WTC11 (cell line): ENCODE results near the gene C1S. TPM values are rescaled to one million over a fixed set of nuclear protein-coding genes. Genes with fewer than 3 reads are reported as not detected.

ENCODE experiments used
- ATAC-seq: fragments of 200-7000 bp; cut with Tn5 transposase; 2 replicates; pipeline ENCODE4 v1.10.0; 2021; ENCODE audit warnings: mild to moderate bottlenecking, moderate library complexity
- CTCF ChIA-PET: fragments of 300-600 bp; sonication (Branson Sonifier 250); formaldehyde crosslinking; loops from one replicate; lab custom pipeline; 2021; ENCODE audit warnings: antibody characterized with exemption; lab: Charles Lee
- POLR2A ChIA-PET: fragments of 350-600 bp; sonication (Branson Sonifier 250); formaldehyde crosslinking; loops from one replicate; lab custom pipeline; 2021; ENCODE audit warnings: antibody characterized with exemption; lab: Charles Lee
- DNase-seq: peaks from one replicate; pipeline ENCODE4 v3.0.0; 2021; ENCODE audit warnings: low spot score
- H3K27ac Mint-ChIP-seq: 2 replicates; pipeline ENCODE4 v1.8.0; 2021; ENCODE audit warnings: mixed read lengths
- H3K27me3 Mint-ChIP-seq: 2 replicates; pipeline ENCODE4 v1.8.0; 2021; ENCODE audit warnings: low read depth, mild to moderate bottlenecking, moderate library complexity, mixed read lengths
- H3K36me3 Mint-ChIP-seq: 2 replicates; pipeline ENCODE4 v1.8.0; 2021; ENCODE audit warnings: mixed read lengths
- H3K4me1 Mint-ChIP-seq: 2 replicates; pipeline ENCODE4 v1.8.0; 2022; ENCODE audit warnings: mixed read lengths
- H3K4me3 Mint-ChIP-seq: 2 replicates; pipeline ENCODE4 v1.8.0; 2021; ENCODE audit warnings: mild to moderate bottlenecking, moderate library complexity, mixed read lengths
- H3K9me3 Mint-ChIP-seq: 2 replicates; pipeline ENCODE4 v1.8.0; 2021; ENCODE audit warnings: mixed read lengths
- CREM ChIP-seq: sonication (generic); formaldehyde crosslinking; IDR thresholded peaks from 2 replicates; pipeline ENCODE4 v1.8.1; 2022; ENCODE audit warnings: mild to moderate bottlenecking, missing genetic modification reagents, moderate library complexity
- NR1H2 ChIP-seq: sonication (generic); formaldehyde crosslinking; IDR thresholded peaks from 2 replicates; pipeline ENCODE4 v1.9.0; 2021; ENCODE audit warnings: mild to moderate bottlenecking, moderate library complexity, missing genetic modification reagents
- PRRX2 ChIP-seq: fragments of 250-450 bp; sonication (Bioruptor Pico); IDR thresholded peaks from 2 replicates; pipeline ENCODE4 v1.8.0; 2021; ENCODE audit warnings: mild to moderate bottlenecking
- SP1 ChIP-seq: sonication (generic); formaldehyde crosslinking; conservative IDR thresholded peaks from 2 replicates; pipeline ENCODE4 v1.8.1; 2022; ENCODE audit warnings: missing genetic modification reagents
- TEAD1 ChIP-seq: sonication (generic); formaldehyde crosslinking; IDR thresholded peaks from 2 replicates; pipeline ENCODE4 v1.8.0; 2022; ENCODE audit warnings: mild to moderate bottlenecking, missing genetic modification reagents
- TP53 ChIP-seq: sonication (generic); formaldehyde crosslinking; IDR thresholded peaks from 2 replicates; pipeline ENCODE4 v1.8.1; 2023; ENCODE audit warnings: mild to moderate bottlenecking, missing genetic modification reagents
- ZBTB21 ChIP-seq: sonication (generic); formaldehyde crosslinking; IDR thresholded peaks from 2 replicates; pipeline ENCODE4 v1.8.1; 2023; ENCODE audit warnings: mild to moderate bottlenecking, missing genetic modification reagents, borderline replicate concordance
- total RNA-seq: library from RNA; stranded (reverse); gene quantifications from 3 replicates; pipeline ENCODE4 v1.2.3, GENCODE V29; 2021
- TF ChIP-seq, protein P1 (sequence below): sonication (generic); formaldehyde crosslinking; IDR thresholded peaks from 2 replicates; pipeline ENCODE4 v1.8.0; 2023; ENCODE audit warnings: mild to moderate bottlenecking, missing genetic modification reagents
- TF ChIP-seq, protein P2 (sequence below): sonication (generic); formaldehyde crosslinking; IDR thresholded peaks from 2 replicates; pipeline ENCODE4 v1.8.0; 2022; ENCODE audit warnings: mild to moderate bottlenecking, missing genetic modification reagents
- TF ChIP-seq, protein P3 (sequence below): sonication (generic); formaldehyde crosslinking; IDR thresholded peaks from 2 replicates; pipeline ENCODE4 v1.8.1; 2022; ENCODE audit warnings: low read depth, missing genetic modification reagents, borderline replicate concordance

The C1S gene
- total RNA-seq, 1 experiment from 2014 or later = 7.6 TPM

DNA sequence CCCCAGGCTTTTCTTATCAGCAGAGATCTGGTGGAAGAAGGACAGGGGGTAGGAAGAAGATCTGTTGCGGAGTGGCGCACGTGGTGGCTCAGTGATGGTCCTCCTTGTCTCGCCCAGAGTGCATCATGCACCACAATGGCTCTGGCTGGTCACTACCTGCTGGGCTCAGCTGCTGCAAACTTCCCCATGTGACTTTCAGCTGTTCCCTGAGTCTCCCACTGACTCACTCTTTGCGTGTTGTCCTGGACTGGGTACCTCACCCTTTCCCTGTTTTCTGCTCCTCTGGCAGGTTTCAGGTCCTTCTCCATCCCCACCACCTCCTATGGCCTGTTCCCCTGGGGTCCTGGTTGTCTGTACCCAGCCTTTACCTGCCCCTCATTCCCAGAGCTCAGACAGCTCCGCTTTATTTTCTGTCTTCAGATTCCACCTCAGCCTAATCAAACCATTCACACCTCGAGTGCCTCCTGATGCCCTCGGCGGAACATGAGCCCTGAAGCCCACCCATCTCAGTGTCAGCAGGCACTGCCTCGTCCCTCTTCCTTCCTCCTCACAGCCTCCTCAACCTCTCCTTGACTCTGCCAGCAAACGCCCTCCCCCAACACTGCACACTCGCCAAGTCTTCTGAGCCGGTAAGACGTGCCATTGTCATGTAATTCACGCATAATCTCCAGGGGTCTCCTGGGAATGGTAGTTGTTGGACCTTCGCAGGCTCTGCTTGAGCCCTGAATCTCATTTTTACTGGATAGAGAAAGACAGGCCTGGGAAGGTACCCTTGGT, 29.9 kb downstream of the C1S start:
- ATAC-seq = peak; percentile 70
- TF ChIP-seq, protein P1, sequence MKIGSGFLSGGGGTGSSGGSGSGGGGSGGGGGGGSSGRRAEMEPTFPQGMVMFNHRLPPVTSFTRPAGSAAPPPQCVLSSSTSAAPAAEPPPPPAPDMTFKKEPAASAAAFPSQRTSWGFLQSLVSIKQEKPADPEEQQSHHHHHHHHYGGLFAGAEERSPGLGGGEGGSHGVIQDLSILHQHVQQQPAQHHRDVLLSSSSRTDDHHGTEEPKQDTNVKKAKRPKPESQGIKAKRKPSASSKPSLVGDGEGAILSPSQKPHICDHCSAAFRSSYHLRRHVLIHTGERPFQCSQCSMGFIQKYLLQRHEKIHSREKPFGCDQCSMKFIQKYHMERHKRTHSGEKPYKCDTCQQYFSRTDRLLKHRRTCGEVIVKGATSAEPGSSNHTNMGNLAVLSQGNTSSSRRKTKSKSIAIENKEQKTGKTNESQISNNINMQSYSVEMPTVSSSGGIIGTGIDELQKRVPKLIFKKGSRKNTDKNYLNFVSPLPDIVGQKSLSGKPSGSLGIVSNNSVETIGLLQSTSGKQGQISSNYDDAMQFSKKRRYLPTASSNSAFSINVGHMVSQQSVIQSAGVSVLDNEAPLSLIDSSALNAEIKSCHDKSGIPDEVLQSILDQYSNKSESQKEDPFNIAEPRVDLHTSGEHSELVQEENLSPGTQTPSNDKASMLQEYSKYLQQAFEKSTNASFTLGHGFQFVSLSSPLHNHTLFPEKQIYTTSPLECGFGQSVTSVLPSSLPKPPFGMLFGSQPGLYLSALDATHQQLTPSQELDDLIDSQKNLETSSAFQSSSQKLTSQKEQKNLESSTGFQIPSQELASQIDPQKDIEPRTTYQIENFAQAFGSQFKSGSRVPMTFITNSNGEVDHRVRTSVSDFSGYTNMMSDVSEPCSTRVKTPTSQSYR (CRISPR knock-in tag) = peak; percentile 73; the same call in 1 of the 2 replicates
- TF ChIP-seq NR1H2 (CRISPR knock-in tag) = no peak
- Mint-ChIP-seq H3K4me3 (peak overlapping the region; percentile 42), H3K36me3 (no peaks in the 10 kb centered on the region), H3K4me1 (peaks cover 24% of the 10 kb centered on the region), H3K27me3 (no peaks in the 10 kb centered on the region; the same call in none of the 2 replicates), H3K9me3 (no peaks in the 10 kb centered on the region), H3K27ac (0 out of 2 replicates have a peak overlapping the region, but pooled peaks have one; percentile 4)
- ChIA-PET POLR2A (interaction anchor here (1.0 kb wide), 1 partner anchor 13 kb away, joined by 3 read pairs; no protein-coding TSS in a partner anchor), CTCF (interaction anchor here (1.0 to 7.7 kb wide), 6 partner anchors 18 to 146 kb away, joined by 3 to 63 read pairs (median 4); partner anchors contain the start of genes C1RL and C1S)
- DNase-seq = peak; percentile 51

DNA sequence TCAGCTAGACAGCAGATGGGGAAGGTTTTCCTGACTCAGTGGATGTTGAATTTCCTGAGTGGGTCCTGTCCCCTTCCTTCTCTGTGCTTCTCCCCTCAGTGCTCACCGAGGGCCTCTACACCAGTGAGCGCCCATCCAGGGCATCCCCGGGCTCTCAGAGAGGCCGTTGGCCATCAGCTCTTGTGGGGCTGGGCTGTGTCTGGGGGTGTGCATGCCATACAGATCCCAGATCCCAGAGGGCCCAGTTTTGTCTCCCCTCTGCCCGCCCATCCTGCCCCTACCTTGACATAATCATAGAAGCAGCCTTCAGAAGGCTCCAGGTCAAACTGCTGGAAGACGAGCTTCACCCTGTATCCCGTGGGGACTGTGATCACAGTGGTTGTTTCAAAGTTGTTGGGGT, 30.7 kb downstream of the C1S start:
- no peak overlapping the region for H3K27ac Mint-ChIP-seq
- H3K27me3 Mint-ChIP-seq = no peaks in the 10 kb centered on the region; the same call in none of the 2 replicates
- no peak for ATAC-seq
- TF ChIP-seq, protein P2, sequence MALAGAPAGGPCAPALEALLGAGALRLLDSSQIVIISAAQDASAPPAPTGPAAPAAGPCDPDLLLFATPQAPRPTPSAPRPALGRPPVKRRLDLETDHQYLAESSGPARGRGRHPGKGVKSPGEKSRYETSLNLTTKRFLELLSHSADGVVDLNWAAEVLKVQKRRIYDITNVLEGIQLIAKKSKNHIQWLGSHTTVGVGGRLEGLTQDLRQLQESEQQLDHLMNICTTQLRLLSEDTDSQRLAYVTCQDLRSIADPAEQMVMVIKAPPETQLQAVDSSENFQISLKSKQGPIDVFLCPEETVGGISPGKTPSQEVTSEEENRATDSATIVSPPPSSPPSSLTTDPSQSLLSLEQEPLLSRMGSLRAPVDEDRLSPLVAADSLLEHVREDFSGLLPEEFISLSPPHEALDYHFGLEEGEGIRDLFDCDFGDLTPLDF = no peak
- TF ChIP-seq CREM (CRISPR knock-in tag) = no peak
- no peak for TF ChIP-seq TP53 (CRISPR knock-in tag)
- no peak for DNase-seq
- no peak overlapping the region for H3K4me3 Mint-ChIP-seq
- H3K9me3 Mint-ChIP-seq = no peaks in the 10 kb centered on the region
- ChIA-PET CTCF (interaction anchor here (0.7 to 7.7 kb wide), 3 partner anchors 17 to 127 kb away, joined by 3 to 63 read pairs (median 7); partner anchors contain the start of genes C1RL and C1S), POLR2A (interaction anchor here (1.0 to 1.1 kb wide), 2 partner anchors 12 to 73 kb away, joined by 3 read pairs; partner anchors contain the start of gene LPCAT3)
- peaks cover 30% of the 10 kb centered on the region for H3K4me1 Mint-ChIP-seq
- no peaks in the 10 kb centered on the region for H3K36me3 Mint-ChIP-seq

DNA sequence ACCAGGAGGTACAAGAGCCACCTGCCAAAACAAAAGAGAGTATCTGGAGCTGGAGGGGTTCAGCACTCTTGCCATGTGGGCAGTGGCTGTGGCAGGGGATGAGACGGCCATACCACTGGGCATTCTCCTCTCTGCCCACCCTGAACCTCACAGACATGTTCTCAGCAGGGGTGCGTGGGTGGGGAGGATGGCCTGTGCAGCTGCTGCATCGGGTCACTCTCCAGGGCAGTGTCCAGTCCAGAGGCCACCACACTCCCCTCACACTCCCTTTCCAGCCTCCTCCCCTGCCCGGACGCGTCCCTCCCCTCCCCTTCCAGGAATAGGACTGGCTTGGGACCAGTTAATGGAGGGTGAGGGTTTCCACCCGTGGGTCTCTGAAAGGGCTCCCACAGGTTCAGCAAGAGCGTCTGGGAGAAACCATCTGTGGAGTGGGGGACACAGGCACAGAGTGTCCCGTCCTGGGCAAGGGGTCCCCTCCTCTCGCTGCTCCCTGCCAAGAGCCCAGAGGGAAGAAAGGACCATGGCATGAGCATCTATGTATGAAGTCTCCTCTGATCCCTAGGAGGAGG, 31.2 kb downstream of the C1S start:
- H3K27me3 Mint-ChIP-seq = no peaks in the 10 kb centered on the region; the same call in none of the 2 replicates
- TF ChIP-seq SP1 (CRISPR knock-in tag) = no peak
- TF ChIP-seq, protein P3, sequence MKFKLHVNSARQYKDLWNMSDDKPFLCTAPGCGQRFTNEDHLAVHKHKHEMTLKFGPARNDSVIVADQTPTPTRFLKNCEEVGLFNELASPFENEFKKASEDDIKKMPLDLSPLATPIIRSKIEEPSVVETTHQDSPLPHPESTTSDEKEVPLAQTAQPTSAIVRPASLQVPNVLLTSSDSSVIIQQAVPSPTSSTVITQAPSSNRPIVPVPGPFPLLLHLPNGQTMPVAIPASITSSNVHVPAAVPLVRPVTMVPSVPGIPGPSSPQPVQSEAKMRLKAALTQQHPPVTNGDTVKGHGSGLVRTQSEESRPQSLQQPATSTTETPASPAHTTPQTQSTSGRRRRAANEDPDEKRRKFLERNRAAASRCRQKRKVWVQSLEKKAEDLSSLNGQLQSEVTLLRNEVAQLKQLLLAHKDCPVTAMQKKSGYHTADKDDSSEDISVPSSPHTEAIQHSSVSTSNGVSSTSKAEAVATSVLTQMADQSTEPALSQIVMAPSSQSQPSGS (CRISPR knock-in tag) = no peak
- no peak for TF ChIP-seq TEAD1 (CRISPR knock-in tag)
- TF ChIP-seq ZBTB21 (CRISPR knock-in tag) = 0 out of 2 replicates have a peak, but pooled peaks have one; percentile 23
- no peak for TF ChIP-seq PRRX2
- TF ChIP-seq, protein P1 (CRISPR knock-in tag) = no peak
- H3K36me3 Mint-ChIP-seq = no peaks in the 10 kb centered on the region
- CTCF ChIA-PET = interaction anchor here (0.7 to 7.7 kb wide), 5 partner anchors 17 to 127 kb away, joined by 3 to 63 read pairs (median 3); partner anchors contain the start of genes C1RL and C1S
- H3K4me1 Mint-ChIP-seq = peaks cover 34% of the 10 kb centered on the region
- POLR2A ChIA-PET = interaction anchor here (0.5 to 1.1 kb wide), 2 partner anchors 73 to 167 kb away, joined by 3 to 4 read pairs; partner anchors contain the start of gene LPCAT3
- ATAC-seq (no peak), DNase-seq (no peak)
- peak overlapping the region; percentile 65 for H3K4me3 Mint-ChIP-seq
- peak overlapping the region; percentile 79; the same call in 1 of the 2 replicates for H3K27ac Mint-ChIP-seq
- H3K9me3 Mint-ChIP-seq = no peaks in the 10 kb centered on the region
